ENCODE data around the gene ANGPTL4. TPM values are rescaled to one million over a fixed set of nuclear protein-coding genes. Genes with fewer than 3 reads are reported as not detected.

ANGPTL4 gene
- total and polyA plus RNA-seq, 10 donors = 1.8 to 28.3 (median 8.6) TPM

DNA sequence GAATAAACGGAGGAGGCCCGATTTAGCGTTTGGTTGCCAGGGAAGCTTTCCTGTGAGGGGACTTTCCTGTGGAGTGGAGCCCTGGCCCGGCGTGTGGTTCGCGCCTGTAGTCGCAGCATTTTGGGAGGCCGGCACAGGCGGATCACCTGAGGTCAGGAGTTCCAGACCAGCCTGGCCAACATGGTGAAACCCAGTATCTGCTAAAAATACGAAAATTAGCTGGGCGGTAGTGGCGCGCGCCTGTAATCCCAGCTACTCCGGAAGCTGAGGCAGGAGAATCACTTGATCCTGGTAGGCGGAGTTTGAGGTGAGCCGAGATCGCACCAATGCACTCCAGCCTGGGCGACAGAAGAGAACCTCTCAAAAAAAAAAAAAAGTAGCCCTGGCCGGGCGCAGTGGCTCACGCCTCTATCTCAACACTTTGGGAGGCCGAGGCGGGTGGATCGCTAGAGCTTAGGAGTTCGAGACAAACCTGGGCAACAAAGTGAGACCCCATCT is 27.8 kb upstream of the ANGPTL4 start:
- Histone ChIP-seq H3K27ac (peak overlapping the region in 4 of 8 donors; percentile 11 to 37 (median 30)), H3K9me3 (no peaks in the 10 kb centered on the region), H3K4me1 (peaks cover 4 to 81% (median 49%) of the 10 kb centered on the region in 6 donors), H3K36me3 (peaks cover 0 to 36% (median 4%) of the 10 kb centered on the region in 6 donors), H3K27me3 (replicated peaks in 1 of 7) (peaks cover 5 to 68% (median 36%) of the 10 kb centered on the region in 7 donors), H3K4me3 (peak overlapping the region in 2 of 8 donors; percentile 37 to 71)
- 27 to 44% (median 32%) methylated on average over 19 to 27 of the region's 27 CpGs for WGBS, 5 donors
- intact Hi-C loops (cut with DNase I; ENCODE audit: low total_unique reads) = no loop called here
- DNase-seq = peak; percentile 49
- TF ChIP-seq POLR2AphosphoS5 (IDR thresholded peaks at IDR 0.05) = peak in 1 of 3 donors; percentile 41
- no peak for TF ChIP-seq POLR2A (IDR thresholded peaks at IDR 0.05)
- TF ChIP-seq CTCF (IDR thresholded peaks at IDR 0.05 in 8 of 11, conservative IDR thresholded peaks at IDR 0.05 in 3 of 11) = no peak

GRCh38 chr19:8336660-8337059 is 27.3 kb upstream of the ANGPTL4 start:
- Histone ChIP-seq H3K36me3 (peaks cover 0 to 30% (median 4%) of the 10 kb centered on the region in 6 donors), H3K4me1 (peaks cover 4 to 86% (median 52%) of the 10 kb centered on the region in 6 donors), H3K4me3 (peak overlapping the region in 2 of 8 donors; percentile 27 to 71), H3K9me3 (no peaks in the 10 kb centered on the region), H3K27me3 (replicated peaks in 1 of 7) (peaks cover 5 to 73% (median 36%) of the 10 kb centered on the region in 7 donors), H3K27ac (peak overlapping the region in 3 of 8 donors; percentile 37 to 59 (median 57))
- TF ChIP-seq CTCF (IDR thresholded peaks at IDR 0.05 in 8 of 11, conservative IDR thresholded peaks at IDR 0.05 in 3 of 11) (no peak), POLR2A (IDR thresholded peaks at IDR 0.05) (no peak), POLR2AphosphoS5 (IDR thresholded peaks at IDR 0.05) (no peak)
- intact Hi-C loops (cut with DNase I; ENCODE audit: low total_unique reads) = no loop called here
- WGBS, 5 donors = 29 to 48% (median 35%) methylated on average over 8 of the region's 8 CpGs
- DNase-seq = no peak

GRCh38 chr19:8337728-8338127 is 26.2 kb upstream of the ANGPTL4 start:
- Histone ChIP-seq H3K9me3 (no peaks in the 10 kb centered on the region), H3K27me3 (replicated peaks in 1 of 7) (peaks cover 5 to 82% (median 43%) of the 10 kb centered on the region in 7 donors), H3K4me3 (peak overlapping the region in 2 of 8 donors; percentile 27 to 35), H3K4me1 (peaks cover 4 to 96% (median 57%) of the 10 kb centered on the region in 6 donors), H3K27ac (peak overlapping the region in 5 of 8 donors; percentile 23 to 59 (median 37)), H3K36me3 (peaks cover 0 to 21% (median 4%) of the 10 kb centered on the region in 6 donors)
- TF ChIP-seq POLR2A (IDR thresholded peaks at IDR 0.05) = no peak
- TF ChIP-seq POLR2AphosphoS5 (IDR thresholded peaks at IDR 0.05) = peak in 1 of 3 donors; percentile 34
- 60 to 83% (median 76%) methylated on average over 6 to 7 of the region's 7 CpGs for WGBS, 5 donors
- intact Hi-C loops (cut with DNase I; ENCODE audit: low total_unique reads) = no loop called here
- DNase-seq = no peak

DNA sequence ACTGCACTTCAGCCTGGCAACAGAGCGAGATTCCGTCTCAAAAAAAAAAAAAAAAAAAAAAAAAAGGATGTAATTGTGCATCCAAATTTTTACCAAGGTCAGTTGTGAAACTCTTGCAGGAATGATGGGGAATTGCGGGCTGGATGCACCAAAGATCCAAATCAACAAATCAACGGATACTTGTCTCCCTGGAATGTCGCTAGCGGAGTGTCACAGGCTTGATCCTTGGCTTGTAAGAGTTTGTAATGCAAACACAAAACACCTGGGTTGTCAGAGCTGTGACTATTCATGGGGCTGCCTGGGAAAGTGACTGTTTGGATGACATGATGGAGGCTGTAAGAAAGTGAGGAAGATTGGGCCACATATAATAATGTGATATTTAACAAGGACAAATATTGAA is 25.1 kb upstream of the ANGPTL4 start:
- TF ChIP-seq CTCF (IDR thresholded peaks at IDR 0.05 in 8 of 11, conservative IDR thresholded peaks at IDR 0.05 in 3 of 11) (no peak), POLR2A (IDR thresholded peaks at IDR 0.05) (no peak), POLR2AphosphoS5 (IDR thresholded peaks at IDR 0.05) (no peak)
- peak overlapping the region in 1 of 8 donors; percentile 25 for H3K27ac ChIP-seq
- WGBS, 5 donors = 69 to 76% (median 73%) methylated on average over 5 to 6 of the region's 6 CpGs

More for the DNA sequence above, 25.1 kb upstream of the ANGPTL4 start:
- no peaks in the 10 kb centered on the region for H3K9me3 ChIP-seq
- peaks cover 0 to 10% (median 2%) of the 10 kb centered on the region in 6 donors for H3K36me3 ChIP-seq
- H3K4me1 ChIP-seq = peaks cover 7 to 96% (median 59%) of the 10 kb centered on the region in 6 donors
- DNase-seq = no peak
- peaks cover 1 to 82% (median 39%) of the 10 kb centered on the region in 7 donors for H3K27me3 ChIP-seq (replicated peaks in 1 of 7)
- H3K4me3 ChIP-seq = no peak overlapping the region
- intact Hi-C loops (cut with DNase I; ENCODE audit: low total_unique reads) = no loop called here
